HEK293 (cell line): Measurements from ENCODE around the gene NELFB.
A peak's percentile ranks its signal among the peaks of the same experiment; 100 is the strongest.

Experiments used
- BCL11B ChIP-seq: fragments of 450-650 bp; formaldehyde crosslinking; IDR thresholded peaks from 2 replicates; pipeline ENCODE4 v1.5.1; 2016; ENCODE audit warnings: low read depth, missing biosample characterization, missing genetic modification characterization
- GLIS2 ChIP-seq: fragments of 450-650 bp; formaldehyde crosslinking; IDR thresholded peaks from 2 replicates; pipeline ENCODE4 v1.5.1; 2016; ENCODE audit warnings: missing biosample characterization, missing genetic modification characterization
- HOXD13 ChIP-seq: sonication (generic); formaldehyde crosslinking; IDR thresholded peaks from 2 replicates; pipeline ENCODE4 v1.8.0; 2022; ENCODE audit warnings: missing genetic modification reagents, borderline replicate concordance
- KLF1 ChIP-seq: fragments of 450-650 bp; formaldehyde crosslinking; IDR thresholded peaks from 2 replicates; pipeline ENCODE4 v1.5.1; 2016; ENCODE audit warnings: missing biosample characterization, missing genetic modification characterization
- KLF10 ChIP-seq: fragments of 450-650 bp; IDR thresholded peaks from 2 replicates; pipeline ENCODE4 v1.5.1; 2018; ENCODE audit warnings: missing biosample characterization, mild to moderate bottlenecking, missing genetic modification characterization
- OSR2 ChIP-seq: fragments of 450-650 bp; formaldehyde crosslinking; IDR thresholded peaks from 2 replicates; pipeline ENCODE4 v1.5.1; 2016; ENCODE audit warnings: missing biosample characterization, missing genetic modification characterization
- REPIN1 ChIP-seq: fragments of 450-650 bp; formaldehyde crosslinking; IDR thresholded peaks from 2 replicates; pipeline ENCODE4 v1.5.1; 2017; ENCODE audit warnings: missing biosample characterization, missing genetic modification characterization, low read depth
- SETDB1 ChIP-seq: IDR thresholded peaks from one replicate; pipeline ENCODE4 v1.6.1; 2017; ENCODE audit warnings: mild to moderate bottlenecking, low read length, moderate library complexity, mixed read lengths; ENCODE audit not compliant: insufficient read length
- SP3 ChIP-seq: fragments of 450-650 bp; formaldehyde crosslinking; IDR thresholded peaks from 2 replicates; pipeline ENCODE4 v1.5.1; 2016; ENCODE audit warnings: missing biosample characterization, missing genetic modification characterization
- ZBTB1 ChIP-seq: fragments of 450-650 bp; formaldehyde crosslinking; IDR thresholded peaks from 2 replicates; pipeline ENCODE4 v1.5.1; 2016; ENCODE audit warnings: missing biosample characterization, missing genetic modification characterization
- ZBTB20 ChIP-seq: fragments of 450-650 bp; formaldehyde crosslinking; IDR thresholded peaks from 2 replicates; pipeline ENCODE4 v1.5.1; 2016; ENCODE audit warnings: missing biosample characterization, missing genetic modification characterization
- ZBTB48 ChIP-seq: fragments of 450-650 bp; formaldehyde crosslinking; IDR thresholded peaks from 2 replicates; pipeline ENCODE4 v1.5.1; 2016; ENCODE audit warnings: missing biosample characterization, missing genetic modification characterization
- ZBTB8A ChIP-seq: fragments of 450-650 bp; formaldehyde crosslinking; IDR thresholded peaks from 2 replicates; pipeline ENCODE4 v1.5.1; 2016; ENCODE audit warnings: missing biosample characterization, missing genetic modification characterization
- ZNF146 ChIP-seq: fragments of 450-650 bp; formaldehyde crosslinking; IDR thresholded peaks from 2 replicates; pipeline ENCODE4 v1.5.1; 2016; ENCODE audit warnings: missing biosample characterization, missing genetic modification characterization
- ZNF157 ChIP-seq: fragments of 450-650 bp; formaldehyde crosslinking; IDR thresholded peaks from 2 replicates; pipeline ENCODE4 v1.5.1; 2016; ENCODE audit warnings: missing biosample characterization, missing genetic modification characterization
- ZNF2 ChIP-seq: fragments of 450-650 bp; formaldehyde crosslinking; IDR thresholded peaks from 2 replicates; pipeline ENCODE4 v1.5.1; 2016; ENCODE audit warnings: missing biosample characterization, missing genetic modification characterization
- ZNF239 ChIP-seq: fragments of 450-650 bp; formaldehyde crosslinking; IDR thresholded peaks from 2 replicates; pipeline ENCODE4 v1.5.1; 2016; ENCODE audit warnings: missing biosample characterization, missing genetic modification characterization
- ZNF404 ChIP-seq: fragments of 450-650 bp; formaldehyde crosslinking; IDR thresholded peaks from 2 replicates; pipeline ENCODE4 v1.5.1; 2017; ENCODE audit warnings: missing biosample characterization, missing genetic modification characterization
- ZNF473 ChIP-seq: fragments of 450-650 bp; formaldehyde crosslinking; IDR thresholded peaks from 2 replicates; pipeline ENCODE4 v1.5.1; 2017; ENCODE audit warnings: missing biosample characterization, missing genetic modification characterization
- ZNF555 ChIP-seq: fragments of 450-650 bp; formaldehyde crosslinking; conservative IDR thresholded peaks from 2 replicates; pipeline ENCODE4 v1.5.1; 2017; ENCODE audit warnings: missing biosample characterization, mild to moderate bottlenecking, missing genetic modification characterization, inconsistent platforms
- ZNF654 ChIP-seq: fragments of 450-650 bp; formaldehyde crosslinking; IDR thresholded peaks from 2 replicates; pipeline ENCODE4 v1.5.1; 2016; ENCODE audit warnings: low read depth, missing biosample characterization, missing genetic modification characterization
- ZNF768 ChIP-seq: fragments of 450-650 bp; formaldehyde crosslinking; IDR thresholded peaks from 2 replicates; pipeline ENCODE4 v1.5.1; 2018; ENCODE audit warnings: missing biosample characterization, mild to moderate bottlenecking, missing genetic modification characterization
- TF ChIP-seq, protein P1 (sequence below): fragments of 450-650 bp; formaldehyde crosslinking; IDR thresholded peaks from 2 replicates; pipeline ENCODE4 v1.5.1; 2016; ENCODE audit warnings: missing biosample characterization, missing genetic modification characterization, low read depth
- TF ChIP-seq, protein P2 (sequence below): fragments of 450-650 bp; formaldehyde crosslinking; IDR thresholded peaks from 2 replicates; pipeline ENCODE4 v1.5.1; 2016; ENCODE audit warnings: missing biosample characterization, missing genetic modification characterization
- TF ChIP-seq, protein P3 (sequence below): fragments of 450-650 bp; formaldehyde crosslinking; IDR thresholded peaks from 2 replicates; pipeline ENCODE4 v1.5.1; 2016; ENCODE audit warnings: missing biosample characterization, missing genetic modification characterization
- TF ChIP-seq, protein P4 (sequence below): fragments of 450-650 bp; formaldehyde crosslinking; IDR thresholded peaks from 2 replicates; pipeline ENCODE4 v1.5.1; 2016; ENCODE audit warnings: missing biosample characterization, missing genetic modification characterization
- TF ChIP-seq, protein P5 (sequence below): fragments of 450-650 bp; formaldehyde crosslinking; IDR thresholded peaks from 2 replicates; pipeline ENCODE4 v1.5.1; 2016; ENCODE audit warnings: missing biosample characterization, missing genetic modification characterization
- TF ChIP-seq, protein P6 (sequence below): fragments of 450-650 bp; formaldehyde crosslinking; IDR thresholded peaks from 2 replicates; pipeline ENCODE4 v1.5.1; 2017; ENCODE audit warnings: missing biosample characterization, missing genetic modification characterization
- TF ChIP-seq, protein P7 (sequence below): fragments of 450-650 bp; formaldehyde crosslinking; IDR thresholded peaks from 2 replicates; pipeline ENCODE4 v1.5.1; 2017; ENCODE audit warnings: missing biosample characterization, missing genetic modification characterization

The NELFB gene

DNA sequence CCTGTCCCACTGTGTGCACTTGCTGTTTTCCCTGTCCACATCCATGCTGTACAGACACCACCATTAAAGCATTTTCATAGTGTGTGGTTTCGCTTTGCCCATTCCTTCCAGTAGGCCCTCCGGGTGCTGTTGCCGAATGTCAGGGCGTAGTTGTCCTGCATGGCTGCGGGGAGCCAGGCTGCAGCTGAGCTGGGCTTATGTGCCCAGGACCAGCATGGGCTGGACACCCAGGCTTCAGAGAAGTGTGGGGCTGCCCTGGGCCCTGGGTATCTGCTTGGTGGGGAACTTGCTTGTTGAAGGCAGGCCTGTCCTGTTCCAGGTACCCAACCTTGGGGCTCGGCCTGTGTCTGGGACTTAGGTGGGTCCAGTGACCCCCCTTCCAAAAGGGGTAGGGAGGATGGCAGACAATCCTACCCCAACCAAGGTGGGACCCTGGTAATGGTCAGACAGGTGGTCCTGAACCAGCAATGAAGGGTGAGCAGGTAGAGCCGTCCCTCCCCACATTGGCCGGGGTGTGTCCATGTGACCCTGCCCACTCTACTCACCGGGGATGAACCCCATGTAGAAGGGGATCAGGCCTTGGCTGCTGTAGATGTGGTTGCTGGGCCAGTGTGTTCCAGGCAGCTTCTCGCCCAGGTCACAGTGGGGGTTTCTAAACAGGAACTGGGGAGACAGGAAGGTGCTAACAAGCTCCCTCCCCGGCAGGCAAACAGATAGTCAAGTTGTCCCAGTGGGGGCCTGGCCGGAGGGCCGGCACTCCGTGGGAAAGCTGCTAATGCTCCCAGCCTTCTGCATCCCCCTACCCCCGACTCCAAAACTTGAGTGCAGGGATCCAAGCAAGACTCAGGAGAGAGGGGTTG, 11.3 kb upstream of the NELFB start (continued):
- TF ChIP-seq ZNF146 (tag by site-specific recombination) (no peak), ZNF555 (tag by site-specific recombination) (no peak), ZBTB48 (tag by site-specific recombination) (peak; percentile 9; the same call in 1 of the 2 replicates), ZBTB20 (tag by site-specific recombination) (peak; percentile 38; the same call in 1 of the 2 replicates), KLF10 (tag by site-specific recombination) (0 out of 2 replicates have a peak, but pooled peaks have one; percentile 22), GLIS2 (tag by site-specific recombination) (peak; percentile 81), KLF1 (tag by site-specific recombination) (peak; percentile 60; the same call in 1 of the 2 replicates), ZNF239 (tag by site-specific recombination) (no peak), ZNF473 (tag by site-specific recombination) (no peak), OSR2 (no peak), ZBTB8A (tag by site-specific recombination) (peak; percentile 41), ZNF654 (tag by site-specific recombination) (no peak), BCL11B (tag by site-specific recombination) (peak; percentile 29; the same call in 1 of the 2 replicates), ZNF2 (tag by site-specific recombination) (0 out of 2 replicates have a peak, but pooled peaks have one; percentile 21), SETDB1 (no peak), ZNF768 (tag by site-specific recombination) (no peak), REPIN1 (no peak), SP3 (tag by site-specific recombination) (no peak), ZNF404 (tag by site-specific recombination) (no peak), ZBTB1 (tag by site-specific recombination) (no peak), HOXD13 (no peak), ZNF157 (no peak)
- TF ChIP-seq, protein P1, sequence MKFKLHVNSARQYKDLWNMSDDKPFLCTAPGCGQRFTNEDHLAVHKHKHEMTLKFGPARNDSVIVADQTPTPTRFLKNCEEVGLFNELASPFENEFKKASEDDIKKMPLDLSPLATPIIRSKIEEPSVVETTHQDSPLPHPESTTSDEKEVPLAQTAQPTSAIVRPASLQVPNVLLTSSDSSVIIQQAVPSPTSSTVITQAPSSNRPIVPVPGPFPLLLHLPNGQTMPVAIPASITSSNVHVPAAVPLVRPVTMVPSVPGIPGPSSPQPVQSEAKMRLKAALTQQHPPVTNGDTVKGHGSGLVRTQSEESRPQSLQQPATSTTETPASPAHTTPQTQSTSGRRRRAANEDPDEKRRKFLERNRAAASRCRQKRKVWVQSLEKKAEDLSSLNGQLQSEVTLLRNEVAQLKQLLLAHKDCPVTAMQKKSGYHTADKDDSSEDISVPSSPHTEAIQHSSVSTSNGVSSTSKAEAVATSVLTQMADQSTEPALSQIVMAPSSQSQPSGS, result no peak
- TF ChIP-seq, protein P2, sequence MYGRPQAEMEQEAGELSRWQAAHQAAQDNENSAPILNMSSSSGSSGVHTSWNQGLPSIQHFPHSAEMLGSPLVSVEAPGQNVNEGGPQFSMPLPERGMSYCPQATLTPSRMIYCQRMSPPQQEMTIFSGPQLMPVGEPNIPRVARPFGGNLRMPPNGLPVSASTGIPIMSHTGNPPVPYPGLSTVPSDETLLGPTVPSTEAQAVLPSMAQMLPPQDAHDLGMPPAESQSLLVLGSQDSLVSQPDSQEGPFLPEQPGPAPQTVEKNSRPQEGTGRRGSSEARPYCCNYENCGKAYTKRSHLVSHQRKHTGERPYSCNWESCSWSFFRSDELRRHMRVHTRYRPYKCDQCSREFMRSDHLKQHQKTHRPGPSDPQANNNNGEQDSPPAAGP, result no peak
- TF ChIP-seq, protein P3, sequence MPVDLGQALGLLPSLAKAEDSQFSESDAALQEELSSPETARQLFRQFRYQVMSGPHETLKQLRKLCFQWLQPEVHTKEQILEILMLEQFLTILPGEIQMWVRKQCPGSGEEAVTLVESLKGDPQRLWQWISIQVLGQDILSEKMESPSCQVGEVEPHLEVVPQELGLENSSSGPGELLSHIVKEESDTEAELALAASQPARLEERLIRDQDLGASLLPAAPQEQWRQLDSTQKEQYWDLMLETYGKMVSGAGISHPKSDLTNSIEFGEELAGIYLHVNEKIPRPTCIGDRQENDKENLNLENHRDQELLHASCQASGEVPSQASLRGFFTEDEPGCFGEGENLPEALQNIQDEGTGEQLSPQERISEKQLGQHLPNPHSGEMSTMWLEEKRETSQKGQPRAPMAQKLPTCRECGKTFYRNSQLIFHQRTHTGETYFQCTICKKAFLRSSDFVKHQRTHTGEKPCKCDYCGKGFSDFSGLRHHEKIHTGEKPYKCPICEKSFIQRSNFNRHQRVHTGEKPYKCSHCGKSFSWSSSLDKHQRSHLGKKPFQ (tag by site-specific recombination), result 0 out of 2 replicates have a peak, but pooled peaks have one; percentile 81
- TF ChIP-seq, protein P4, sequence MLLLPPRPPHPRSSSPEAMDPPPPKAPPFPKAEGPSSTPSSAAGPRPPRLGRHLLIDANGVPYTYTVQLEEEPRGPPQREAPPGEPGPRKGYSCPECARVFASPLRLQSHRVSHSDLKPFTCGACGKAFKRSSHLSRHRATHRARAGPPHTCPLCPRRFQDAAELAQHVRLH, result no peak
- TF ChIP-seq, protein P5, sequence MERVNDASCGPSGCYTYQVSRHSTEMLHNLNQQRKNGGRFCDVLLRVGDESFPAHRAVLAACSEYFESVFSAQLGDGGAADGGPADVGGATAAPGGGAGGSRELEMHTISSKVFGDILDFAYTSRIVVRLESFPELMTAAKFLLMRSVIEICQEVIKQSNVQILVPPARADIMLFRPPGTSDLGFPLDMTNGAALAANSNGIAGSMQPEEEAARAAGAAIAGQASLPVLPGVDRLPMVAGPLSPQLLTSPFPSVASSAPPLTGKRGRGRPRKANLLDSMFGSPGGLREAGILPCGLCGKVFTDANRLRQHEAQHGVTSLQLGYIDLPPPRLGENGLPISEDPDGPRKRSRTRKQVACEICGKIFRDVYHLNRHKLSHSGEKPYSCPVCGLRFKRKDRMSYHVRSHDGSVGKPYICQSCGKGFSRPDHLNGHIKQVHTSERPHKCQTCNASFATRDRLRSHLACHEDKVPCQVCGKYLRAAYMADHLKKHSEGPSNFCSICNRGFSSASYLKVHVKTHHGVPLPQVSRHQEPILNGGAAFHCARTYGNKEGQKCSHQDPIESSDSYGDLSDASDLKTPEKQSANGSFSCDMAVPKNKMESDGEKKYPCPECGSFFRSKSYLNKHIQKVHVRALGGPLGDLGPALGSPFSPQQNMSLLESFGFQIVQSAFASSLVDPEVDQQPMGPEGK (tag by site-specific recombination), result peak; percentile 27; the same call in 1 of the 2 replicates
- TF ChIP-seq, protein P6, sequence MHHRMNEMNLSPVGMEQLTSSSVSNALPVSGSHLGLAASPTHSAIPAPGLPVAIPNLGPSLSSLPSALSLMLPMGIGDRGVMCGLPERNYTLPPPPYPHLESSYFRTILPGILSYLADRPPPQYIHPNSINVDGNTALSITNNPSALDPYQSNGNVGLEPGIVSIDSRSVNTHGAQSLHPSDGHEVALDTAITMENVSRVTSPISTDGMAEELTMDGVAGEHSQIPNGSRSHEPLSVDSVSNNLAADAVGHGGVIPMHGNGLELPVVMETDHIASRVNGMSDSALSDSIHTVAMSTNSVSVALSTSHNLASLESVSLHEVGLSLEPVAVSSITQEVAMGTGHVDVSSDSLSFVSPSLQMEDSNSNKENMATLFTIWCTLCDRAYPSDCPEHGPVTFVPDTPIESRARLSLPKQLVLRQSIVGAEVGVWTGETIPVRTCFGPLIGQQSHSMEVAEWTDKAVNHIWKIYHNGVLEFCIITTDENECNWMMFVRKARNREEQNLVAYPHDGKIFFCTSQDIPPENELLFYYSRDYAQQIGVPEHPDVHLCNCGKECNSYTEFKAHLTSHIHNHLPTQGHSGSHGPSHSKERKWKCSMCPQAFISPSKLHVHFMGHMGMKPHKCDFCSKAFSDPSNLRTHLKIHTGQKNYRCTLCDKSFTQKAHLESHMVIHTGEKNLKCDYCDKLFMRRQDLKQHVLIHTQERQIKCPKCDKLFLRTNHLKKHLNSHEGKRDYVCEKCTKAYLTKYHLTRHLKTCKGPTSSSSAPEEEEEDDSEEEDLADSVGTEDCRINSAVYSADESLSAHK, result no peak
- TF ChIP-seq, protein P7, sequence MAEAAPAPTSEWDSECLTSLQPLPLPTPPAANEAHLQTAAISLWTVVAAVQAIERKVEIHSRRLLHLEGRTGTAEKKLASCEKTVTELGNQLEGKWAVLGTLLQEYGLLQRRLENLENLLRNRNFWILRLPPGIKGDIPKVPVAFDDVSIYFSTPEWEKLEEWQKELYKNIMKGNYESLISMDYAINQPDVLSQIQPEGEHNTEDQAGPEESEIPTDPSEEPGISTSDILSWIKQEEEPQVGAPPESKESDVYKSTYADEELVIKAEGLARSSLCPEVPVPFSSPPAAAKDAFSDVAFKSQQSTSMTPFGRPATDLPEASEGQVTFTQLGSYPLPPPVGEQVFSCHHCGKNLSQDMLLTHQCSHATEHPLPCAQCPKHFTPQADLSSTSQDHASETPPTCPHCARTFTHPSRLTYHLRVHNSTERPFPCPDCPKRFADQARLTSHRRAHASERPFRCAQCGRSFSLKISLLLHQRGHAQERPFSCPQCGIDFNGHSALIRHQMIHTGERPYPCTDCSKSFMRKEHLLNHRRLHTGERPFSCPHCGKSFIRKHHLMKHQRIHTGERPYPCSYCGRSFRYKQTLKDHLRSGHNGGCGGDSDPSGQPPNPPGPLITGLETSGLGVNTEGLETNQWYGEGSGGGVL (tag by site-specific recombination), result peak; percentile 34; the same call in 1 of the 2 replicates
